ENCODE data around the gene RHBDD1. TPM values are rescaled to one million over a fixed set of nuclear protein-coding genes. Genes with fewer than 3 reads are reported as not detected.

RHBDD1 gene
- total RNA-seq, 4 donors from 2014 or later, result 19.5 to 91.5 (median 47.3) TPM

DNA sequence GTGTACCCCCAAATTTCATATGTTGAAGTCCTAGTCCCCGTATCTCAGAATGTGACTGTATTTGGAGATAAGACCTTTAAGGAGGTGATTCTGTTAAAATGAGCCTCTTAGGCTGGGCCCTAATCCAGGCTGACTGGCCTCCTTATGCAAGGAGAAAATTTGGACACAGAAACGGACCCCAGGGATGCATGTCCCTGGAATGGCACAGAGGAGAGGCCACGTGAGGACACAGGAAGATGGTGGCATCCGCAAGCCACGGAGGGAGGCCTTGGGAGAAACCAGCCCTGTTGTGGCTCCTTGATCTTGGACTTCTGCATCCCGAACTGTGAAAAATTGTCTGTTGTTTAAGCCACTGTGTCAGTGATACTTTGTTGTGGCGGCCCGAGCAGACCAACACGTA is 177.5 kb downstream of the RHBDD1 start:
- Histone ChIP-seq H3K36me3 (no peaks in the 10 kb centered on the region), H3K4me1 (no peaks in the 10 kb centered on the region), H3K9me3 (no peaks in the 10 kb centered on the region), H3K27ac (no peak overlapping the region), H3K4me3 (no peak overlapping the region), H3K27me3 (no peaks in the 10 kb centered on the region)
- intact Hi-C loops (cut with DNase I; ENCODE audit: low total_unique reads), result no loop called here
- DNase-seq, result no peak
- no peak for TF ChIP-seq POLR2A (IDR thresholded peaks at IDR 0.05)
- TF ChIP-seq, protein P1, sequence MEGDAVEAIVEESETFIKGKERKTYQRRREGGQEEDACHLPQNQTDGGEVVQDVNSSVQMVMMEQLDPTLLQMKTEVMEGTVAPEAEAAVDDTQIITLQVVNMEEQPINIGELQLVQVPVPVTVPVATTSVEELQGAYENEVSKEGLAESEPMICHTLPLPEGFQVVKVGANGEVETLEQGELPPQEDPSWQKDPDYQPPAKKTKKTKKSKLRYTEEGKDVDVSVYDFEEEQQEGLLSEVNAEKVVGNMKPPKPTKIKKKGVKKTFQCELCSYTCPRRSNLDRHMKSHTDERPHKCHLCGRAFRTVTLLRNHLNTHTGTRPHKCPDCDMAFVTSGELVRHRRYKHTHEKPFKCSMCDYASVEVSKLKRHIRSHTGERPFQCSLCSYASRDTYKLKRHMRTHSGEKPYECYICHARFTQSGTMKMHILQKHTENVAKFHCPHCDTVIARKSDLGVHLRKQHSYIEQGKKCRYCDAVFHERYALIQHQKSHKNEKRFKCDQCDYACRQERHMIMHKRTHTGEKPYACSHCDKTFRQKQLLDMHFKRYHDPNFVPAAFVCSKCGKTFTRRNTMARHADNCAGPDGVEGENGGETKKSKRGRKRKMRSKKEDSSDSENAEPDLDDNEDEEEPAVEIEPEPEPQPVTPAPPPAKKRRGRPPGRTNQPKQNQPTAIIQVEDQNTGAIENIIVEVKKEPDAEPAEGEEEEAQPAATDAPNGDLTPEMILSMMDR (IDR thresholded peaks at IDR 0.05), result no peak

DNA sequence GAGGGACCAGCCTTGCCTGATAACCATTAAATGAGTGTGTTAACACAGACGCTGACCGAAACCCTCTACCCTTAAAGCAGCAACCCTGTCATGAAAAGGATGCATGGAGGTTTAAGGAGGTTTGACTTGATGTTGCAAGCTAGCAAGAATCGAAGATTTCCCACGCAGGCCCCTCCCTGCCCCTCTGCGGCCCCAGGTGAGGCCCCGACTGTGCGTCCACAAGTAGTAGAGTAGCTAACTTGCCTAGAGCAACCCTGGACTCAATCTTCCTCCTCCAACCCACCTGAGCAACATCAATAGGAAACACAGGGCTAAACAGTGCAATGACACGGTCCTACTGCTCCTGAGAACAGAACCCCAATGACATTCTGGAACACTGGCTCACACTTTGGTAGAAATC is 178.0 kb downstream of the RHBDD1 start:
- Histone ChIP-seq H3K27me3 (no peaks in the 10 kb centered on the region), H3K4me3 (no peak overlapping the region), H3K4me1 (no peaks in the 10 kb centered on the region), H3K27ac (no peak overlapping the region), H3K36me3 (no peaks in the 10 kb centered on the region), H3K9me3 (no peaks in the 10 kb centered on the region)
- no peak for TF ChIP-seq POLR2A (IDR thresholded peaks at IDR 0.05)
- TF ChIP-seq, protein P1 (IDR thresholded peaks at IDR 0.05), result no peak
- intact Hi-C loops (cut with DNase I; ENCODE audit: low total_unique reads), result no loop called here
- no peak for DNase-seq

DNA sequence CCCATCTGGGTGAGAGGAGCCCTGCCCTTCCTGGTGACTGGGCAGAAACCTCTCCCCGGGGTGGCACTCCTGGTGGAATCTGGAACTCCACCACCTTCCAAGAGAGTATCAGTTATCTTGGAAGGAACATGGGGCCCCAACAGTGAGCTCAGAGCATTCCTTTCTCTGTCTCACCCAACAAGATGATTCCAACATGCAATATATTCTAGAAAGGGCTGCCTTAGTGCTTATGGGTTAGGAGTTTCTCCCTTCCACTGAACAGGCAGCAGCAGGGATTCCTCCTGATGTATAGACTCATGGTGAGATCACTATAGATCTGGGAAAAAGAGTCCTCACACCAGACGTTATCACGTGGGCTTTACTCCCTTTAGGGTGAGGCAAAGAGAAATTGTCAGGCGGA is 181.0 kb downstream of the RHBDD1 start:
- Histone ChIP-seq H3K27me3 (no peaks in the 10 kb centered on the region), H3K4me3 (no peak overlapping the region), H3K9me3 (no peaks in the 10 kb centered on the region), H3K36me3 (no peaks in the 10 kb centered on the region), H3K4me1 (no peaks in the 10 kb centered on the region), H3K27ac (no peak overlapping the region)
- TF ChIP-seq, protein P1 (IDR thresholded peaks at IDR 0.05), result no peak
- TF ChIP-seq POLR2A (IDR thresholded peaks at IDR 0.05), result no peak
- no peak for DNase-seq
- intact Hi-C loops (cut with DNase I; ENCODE audit: low total_unique reads), result no loop called here

DNA sequence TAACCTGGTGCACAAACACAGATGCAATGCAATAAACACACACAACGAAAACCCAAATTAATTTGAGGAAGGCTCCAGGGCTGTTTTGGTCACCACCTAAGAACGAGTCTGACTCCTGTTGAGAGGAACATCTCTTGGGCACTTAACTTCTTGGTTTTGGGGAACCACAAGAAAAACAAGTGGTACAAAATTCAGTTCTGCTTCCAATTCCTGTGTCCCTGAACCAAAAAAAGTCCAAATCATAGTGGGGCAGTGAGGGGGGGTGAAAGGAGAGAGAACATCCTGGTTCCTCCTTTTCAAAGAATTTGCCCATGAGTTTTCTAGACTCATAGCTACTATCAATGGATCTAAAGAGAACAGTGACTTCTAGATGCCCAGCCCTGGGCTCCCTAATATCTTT is 184.6 kb downstream of the RHBDD1 start:
- Histone ChIP-seq H3K27ac (no peak overlapping the region), H3K36me3 (no peaks in the 10 kb centered on the region), H3K9me3 (no peaks in the 10 kb centered on the region), H3K4me1 (no peaks in the 10 kb centered on the region), H3K4me3 (no peak overlapping the region), H3K27me3 (no peaks in the 10 kb centered on the region)
- intact Hi-C loops (cut with DNase I; ENCODE audit: low total_unique reads), result no loop called here
- no peak for TF ChIP-seq POLR2A (IDR thresholded peaks at IDR 0.05)
- TF ChIP-seq, protein P1 (IDR thresholded peaks at IDR 0.05), result no peak
- DNase-seq, result no peak

DNA sequence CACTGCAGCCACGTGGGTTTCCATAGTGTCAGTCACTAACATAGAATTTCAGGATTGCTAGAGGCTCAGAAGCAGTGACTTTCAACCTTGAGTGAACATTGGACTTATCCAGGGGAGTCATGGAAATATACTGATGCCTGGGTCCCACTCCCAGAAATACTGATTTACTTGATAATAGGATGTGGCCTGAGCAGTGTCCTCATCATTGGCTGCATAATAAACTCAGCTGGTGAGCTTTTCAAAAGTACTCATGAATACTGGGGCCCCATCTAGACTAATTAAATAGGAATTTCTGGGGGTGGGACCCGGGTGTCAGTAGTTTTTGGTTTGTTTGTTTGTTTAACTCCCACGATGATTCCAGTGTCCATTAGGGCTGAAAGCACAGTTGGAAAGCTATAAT is 186.8 kb downstream of the RHBDD1 start:
- Histone ChIP-seq H3K9me3 (no peaks in the 10 kb centered on the region), H3K27me3 (no peaks in the 10 kb centered on the region), H3K36me3 (no peaks in the 10 kb centered on the region), H3K4me3 (no peak overlapping the region), H3K4me1 (no peaks in the 10 kb centered on the region), H3K27ac (no peak overlapping the region)
- DNase-seq, result no peak
- intact Hi-C loops (cut with DNase I; ENCODE audit: low total_unique reads), result no loop called here
- TF ChIP-seq, protein P1 (IDR thresholded peaks at IDR 0.05), result no peak
- TF ChIP-seq POLR2A (IDR thresholded peaks at IDR 0.05), result no peak

Measured in uterus (tissue), 4 donors.